Stimulated activated CD4-positive, alpha-beta T cell treated with anti-CD3 and anti-CD28 coated beads, Interleukin-1b, Interleukin-23, amount 100 ng/mL, for 4 hours (primary cell): Measurements from ENCODE around the gene KRTAP10-6.
"Not testable (repeated sequence)": the region's sequence is repeated elsewhere in the genome, so short reads cannot be mapped to it uniquely, and the experiment has no call there.

Source experiments
- DNase-seq, 2 donors: peaks; one replicate each; pipeline ENCODE4 v3.0.0-alpha.2; 2020; ENCODE audit warnings: low read depth in 2 of 2

KRTAP10-6 gene

DNA sequence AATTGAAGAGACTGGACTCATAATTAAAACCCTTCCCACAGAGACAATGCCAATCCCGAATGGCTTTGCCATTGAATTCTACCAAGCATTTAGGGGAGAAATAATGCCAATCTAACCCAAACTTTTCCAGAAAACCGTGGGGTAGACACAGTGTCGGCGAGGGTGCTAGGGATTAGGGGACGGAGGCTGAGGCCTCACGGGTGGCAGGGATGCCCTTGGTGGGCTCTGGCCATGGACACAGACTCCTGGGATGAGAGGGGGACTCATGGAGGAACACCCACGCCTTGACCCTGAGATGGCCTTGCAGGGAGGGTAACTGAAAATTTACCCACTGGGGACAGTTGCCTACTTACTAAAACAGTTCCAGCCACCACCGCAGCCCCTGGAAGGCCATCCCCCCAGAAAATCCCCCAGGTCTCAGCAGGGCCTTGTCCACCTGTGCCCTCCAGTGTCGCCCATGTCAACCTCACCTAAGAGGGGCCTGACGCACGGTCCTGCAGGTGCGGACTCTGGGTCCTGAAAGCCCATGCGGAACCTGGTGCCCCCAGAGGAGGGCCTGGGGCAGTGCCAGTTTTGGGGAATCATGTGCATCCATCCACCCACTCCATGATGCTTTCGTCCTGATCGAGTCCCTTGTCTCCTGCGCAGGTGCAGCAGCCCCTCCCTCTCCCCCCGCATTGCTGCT is 13.8 kb downstream of the KRTAP10-6 start:
- no peak for DNase-seq

DNA sequence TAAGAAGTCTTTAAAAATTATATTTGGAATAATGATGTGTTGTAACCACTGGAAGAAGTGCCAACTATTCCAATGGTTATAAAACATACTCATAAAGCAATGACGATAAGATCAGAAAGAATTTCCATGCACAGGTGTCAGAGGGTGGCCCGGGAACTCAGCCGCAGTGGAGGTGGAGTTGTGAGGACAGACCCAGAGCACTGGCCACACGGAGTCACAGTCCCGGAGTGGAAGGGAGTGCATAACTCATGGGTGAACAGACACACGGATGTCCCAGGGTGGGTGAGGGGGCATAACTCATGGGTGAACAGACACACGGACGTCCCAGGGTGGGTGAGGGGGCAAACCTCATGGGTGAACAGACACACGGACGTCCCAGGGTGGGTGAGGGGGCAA is 16.3 kb downstream of the KRTAP10-6 start:
- no peak for DNase-seq

- no peak for DNase-seq
Observed at GRCh38 chr21:44575307-44576024, 16.8 kb downstream of the KRTAP10-6 start.

DNA sequence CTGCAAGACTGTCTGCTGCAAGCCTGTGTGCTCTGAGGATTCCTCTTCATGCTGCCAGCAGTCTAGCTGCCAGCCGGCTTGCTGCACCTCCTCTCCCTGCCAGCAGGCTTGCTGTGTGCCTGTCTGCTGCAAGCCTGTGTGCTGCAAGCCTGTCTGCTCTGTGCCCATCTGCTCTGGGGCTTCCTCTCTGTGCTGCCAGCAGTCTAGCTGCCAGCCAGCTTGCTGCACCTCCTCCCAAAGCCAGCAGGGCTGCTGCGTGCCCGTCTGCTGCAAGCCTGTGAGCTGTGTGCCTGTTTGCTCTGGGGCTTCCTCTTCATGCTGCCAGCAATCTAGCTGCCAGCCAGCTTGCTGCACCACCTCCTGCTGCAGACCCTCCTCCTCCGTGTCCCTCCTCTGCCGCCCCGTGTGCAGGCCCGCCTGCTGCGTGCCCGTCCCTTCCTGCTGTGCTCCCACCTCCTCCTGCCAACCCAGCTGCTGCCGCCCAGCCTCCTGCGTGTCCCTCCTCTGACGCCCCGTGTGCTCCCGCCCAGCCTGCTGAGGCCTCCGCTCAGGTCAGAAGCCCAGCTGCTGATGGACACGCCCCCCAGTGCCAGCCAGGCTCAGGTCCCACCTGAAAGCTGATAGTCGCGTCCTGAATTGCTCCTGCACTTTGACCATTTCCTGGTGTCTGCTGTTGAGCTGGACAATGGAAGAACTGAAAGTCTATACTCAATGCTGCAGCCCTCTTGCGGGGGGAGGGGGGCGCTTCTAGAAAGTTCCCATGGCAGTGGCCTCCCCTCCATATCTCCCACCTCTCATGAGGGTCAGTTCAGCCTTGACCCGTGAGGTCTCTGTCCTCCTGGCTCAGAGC is 17.6 kb downstream of the KRTAP10-6 start:
- no peak for DNase-seq

GRCh38 chr21:44573630-44574456 is 18.5 kb downstream of the KRTAP10-6 start, which contains the start of gene KRTAP10-4:
Gene KRTAP10-4 (plus strand): TSS chr21:44573729. CDS start chr21:44573759, 30 bp downstream.
- DNase-seq = not testable (repeated sequence)

DNA sequence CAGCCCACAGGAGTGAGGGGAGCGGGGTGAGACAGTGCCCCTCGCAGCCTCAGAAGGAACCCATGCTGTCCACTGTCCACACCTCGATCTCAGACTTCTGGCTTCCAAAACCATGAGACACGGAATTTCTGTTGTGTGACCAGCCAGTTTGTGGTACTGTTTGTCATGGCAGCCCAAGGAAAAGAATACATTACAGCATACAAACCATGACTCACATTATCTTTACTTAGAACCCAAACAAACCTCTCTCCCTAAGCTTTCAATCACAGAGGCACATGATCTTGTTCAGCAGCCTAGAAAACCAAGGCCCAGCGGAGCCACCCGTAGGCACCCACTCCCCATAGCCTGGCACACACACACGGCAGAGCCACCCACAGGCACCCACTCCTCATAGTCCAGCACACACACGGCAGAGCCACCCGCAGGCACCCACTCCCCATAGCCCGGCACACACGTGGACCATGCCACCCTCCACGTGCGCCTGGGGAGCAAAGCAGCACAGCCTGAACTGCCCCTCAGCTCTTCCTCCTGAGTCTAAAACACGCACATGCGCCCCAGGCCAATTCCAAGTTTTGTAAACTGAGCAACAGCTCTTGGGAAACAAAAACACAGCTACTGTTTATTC is 19.2 kb downstream of the KRTAP10-6 start:
- DNase-seq = no peak

DNA sequence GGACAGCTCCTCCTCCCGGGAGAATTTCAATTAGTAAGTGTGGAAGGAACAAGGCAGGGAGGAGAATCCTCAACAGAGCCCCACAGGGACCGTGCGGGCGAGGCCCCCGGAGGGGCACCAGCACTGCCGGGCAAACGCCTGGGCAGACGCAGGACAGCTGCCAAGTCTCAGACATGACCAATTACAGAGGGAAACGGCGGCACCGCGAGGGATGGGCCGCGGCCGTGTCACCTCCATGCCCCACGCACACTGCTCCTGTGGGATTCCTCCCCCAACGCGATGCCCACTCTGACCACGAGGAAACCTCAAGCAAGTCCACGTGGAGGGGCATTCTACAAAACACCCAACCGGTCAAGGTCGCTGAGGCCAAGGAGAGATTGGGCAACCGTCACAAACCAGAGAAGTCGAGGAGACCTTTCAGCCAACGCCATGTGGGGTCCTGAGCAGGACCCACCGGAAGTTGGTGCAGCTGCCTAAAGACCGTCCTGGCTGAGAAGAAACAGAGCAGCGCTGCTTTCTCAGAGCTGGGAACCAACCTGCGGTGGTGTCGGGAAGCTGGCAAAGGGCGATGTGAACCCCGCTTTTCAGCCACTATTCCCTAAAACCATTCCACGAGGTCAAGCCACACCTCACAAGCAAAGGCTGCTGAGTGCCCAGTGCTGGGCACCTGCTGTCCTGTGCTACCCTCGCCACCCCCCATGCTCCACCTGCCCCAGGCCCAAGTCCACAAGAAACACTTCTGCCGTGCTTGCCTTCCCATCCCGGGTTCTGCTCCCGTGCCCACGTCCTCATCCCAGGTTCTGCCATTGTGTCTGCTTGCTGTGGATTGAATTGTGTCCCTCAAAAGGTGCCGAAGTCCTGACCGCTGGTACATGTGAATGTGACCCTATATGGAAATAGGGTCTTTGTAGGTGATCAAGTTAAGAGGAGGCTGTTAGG is 20.2 kb downstream of the KRTAP10-6 start:
- DNase-seq = no peak

DNA sequence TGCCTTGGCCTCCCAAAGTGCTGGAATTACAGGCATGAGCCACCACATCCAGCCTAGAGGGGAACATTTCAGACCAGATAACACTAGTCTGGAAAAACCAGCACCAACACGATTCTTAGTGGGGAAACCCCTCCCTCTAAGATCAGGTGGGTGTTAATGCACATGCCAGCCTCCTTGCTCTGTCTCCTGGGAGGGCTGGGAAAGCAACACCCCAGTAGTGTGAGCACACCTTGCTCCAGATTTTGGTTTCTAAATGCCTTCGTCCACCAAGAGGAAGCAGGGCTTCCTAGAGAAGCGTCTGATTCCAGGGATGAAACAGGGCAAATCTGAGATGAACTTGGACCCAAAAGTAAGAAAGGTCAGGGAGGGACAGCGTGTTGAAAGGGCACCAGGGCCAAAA is 21.0 kb downstream of the KRTAP10-6 start:
- no peak for DNase-seq

DNA sequence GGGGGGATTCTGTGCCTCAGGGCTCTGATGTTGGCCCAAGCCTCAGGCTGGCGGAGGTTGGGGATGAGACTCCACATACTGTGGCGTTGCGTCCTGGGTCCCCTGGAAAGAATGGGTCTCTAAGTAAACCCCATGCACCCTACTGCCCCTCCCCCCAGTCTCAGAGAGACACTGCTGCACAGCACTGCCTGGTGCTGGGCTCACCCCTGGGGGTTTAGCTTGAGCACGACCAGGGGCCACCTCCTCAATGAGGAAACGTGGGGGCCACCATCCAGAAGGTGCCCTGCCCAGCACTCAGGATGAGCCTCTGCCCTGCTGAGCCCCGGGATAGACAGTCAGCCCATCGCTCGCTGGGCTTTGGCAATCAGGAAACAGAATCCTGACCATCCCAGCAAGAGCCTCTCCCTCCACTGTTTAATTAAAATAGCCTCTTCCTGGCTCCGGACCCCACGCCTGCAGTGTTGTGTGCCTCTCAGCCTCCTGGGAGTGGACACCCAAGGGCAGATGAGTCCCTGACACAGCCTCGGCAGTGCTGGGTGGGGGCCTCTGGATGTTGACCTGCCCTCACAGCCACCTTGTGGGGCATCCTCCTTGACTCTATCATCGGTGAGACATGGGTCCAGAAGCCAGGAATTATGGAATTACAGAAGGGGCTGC is 22.3 kb downstream of the KRTAP10-6 start:
- DNase-seq = no peak

GRCh38 chr21:44568667-44569556 is 23.4 kb downstream of the KRTAP10-6 start:
- DNase-seq = no peak

GRCh38 chr21:44568261-44568660 is 24.0 kb downstream of the KRTAP10-6 start:
- no peak for DNase-seq

GRCh38 chr21:44567481-44568171 is 24.7 kb downstream of the KRTAP10-6 start:
- DNase-seq = no peak

DNA sequence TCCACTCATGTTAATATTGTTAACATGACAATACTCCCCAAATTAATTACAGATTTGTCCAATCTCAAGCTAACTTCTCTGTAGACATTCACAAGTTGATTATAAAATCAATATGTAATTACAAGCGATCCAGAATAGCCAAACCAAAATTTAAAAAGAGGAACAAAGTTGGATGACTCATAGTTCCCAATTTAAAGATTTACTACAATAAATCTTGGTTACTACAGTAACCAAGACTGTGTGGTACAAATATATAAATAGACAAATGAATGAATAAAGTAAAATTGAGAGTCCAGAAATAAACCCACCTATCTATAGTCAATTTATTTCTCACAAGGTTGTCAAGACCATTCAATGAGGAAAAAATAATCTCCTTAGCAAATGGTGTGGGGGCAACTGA is 25.9 kb downstream of the KRTAP10-6 start:
- DNase-seq = no peak

DNA sequence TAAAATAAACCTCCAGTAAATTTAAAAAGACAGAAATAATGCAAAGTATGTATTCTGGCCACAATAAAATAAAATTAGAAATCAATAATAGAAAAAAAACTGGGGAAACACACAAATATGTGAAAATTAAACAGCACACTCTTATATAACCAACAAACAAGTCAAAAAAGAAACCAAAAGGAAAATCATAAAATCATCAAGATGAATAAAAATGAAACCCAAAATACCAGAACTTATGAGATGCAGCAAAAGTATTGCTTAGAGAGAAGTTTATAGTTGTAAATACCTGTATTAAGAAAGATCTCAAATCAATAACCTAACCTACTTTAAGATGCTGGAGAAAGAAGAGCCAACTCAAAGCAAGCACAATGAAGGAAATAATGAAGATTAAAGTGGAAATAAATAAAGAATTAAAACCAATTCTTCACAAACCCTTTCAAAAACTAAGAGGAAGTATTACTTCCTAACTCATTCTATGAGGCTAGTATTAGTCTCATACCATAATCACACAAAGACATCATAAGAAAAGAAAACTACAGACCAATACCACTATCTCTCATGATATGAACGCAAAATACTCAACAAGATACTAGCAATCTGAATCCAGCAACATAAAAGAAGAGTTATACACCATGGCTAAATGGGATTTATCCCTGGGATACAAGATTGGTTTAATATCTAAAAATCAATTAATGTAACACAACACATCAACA is 27.3 kb downstream of the KRTAP10-6 start:
- DNase-seq = no peak

DNA sequence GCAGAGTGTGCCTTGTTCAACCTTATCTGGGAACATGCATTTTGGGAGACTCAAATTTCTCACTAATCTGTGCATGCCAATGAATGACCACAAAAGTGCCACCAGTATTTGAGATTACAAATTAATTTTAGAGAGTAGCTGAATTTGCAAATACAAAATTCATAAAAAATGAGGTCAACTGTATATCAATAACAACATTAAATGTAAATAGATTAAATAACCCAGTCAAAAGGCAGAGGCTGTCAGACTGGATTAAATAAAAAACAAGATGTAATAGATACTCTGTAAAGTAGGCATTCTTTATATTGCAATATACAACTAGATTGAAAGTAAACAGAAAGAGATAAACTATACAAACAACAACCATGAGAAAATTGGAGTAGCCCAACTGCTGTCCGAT is 28.2 kb downstream of the KRTAP10-6 start:
- no peak for DNase-seq

- DNase-seq = no peak
Observed at GRCh38 chr21:44558695-44559094, 33.6 kb downstream of the KRTAP10-6 start, which contains the start of gene KRTAP10-3. Gene KRTAP10-3 (minus strand): TSS chr21:44558795. CDS start chr21:44558715, 80 bp downstream.

DNA sequence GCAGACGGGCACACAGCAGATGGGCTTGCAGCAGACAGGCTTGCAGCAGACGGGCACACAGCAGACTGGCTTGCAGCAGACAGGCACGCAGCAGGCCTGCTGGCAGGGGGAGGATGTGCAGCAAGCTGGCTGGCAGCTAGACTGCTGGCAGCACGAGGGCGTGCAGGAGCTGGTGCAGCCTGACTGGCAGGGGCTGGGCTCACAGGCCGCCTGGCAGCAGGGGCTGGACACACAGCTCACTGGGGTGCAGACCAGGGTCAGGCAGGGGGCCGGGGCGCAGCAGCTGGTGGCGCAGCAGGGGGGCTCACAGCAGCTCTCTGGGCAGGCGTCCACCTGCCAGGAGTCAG is 34.0 kb downstream of the KRTAP10-6 start:
- not testable (repeated sequence) for DNase-seq
